A549 (cell line): ENCODE results near the gene LPCAT1. TPM values are rescaled to one million over a fixed set of nuclear protein-coding genes. Genes with fewer than 3 reads are reported as not detected.

Experiments used
- ATAC-seq, 2 experiments: fragments of 200-7000 bp in 1 of 2; fragments of >200 bp in 1 of 2; cut with Nextera tagmentation in 1 of 2; cut with Tn5 transposase in 1 of 2; 3 replicates each; pipeline versions ENCODE4 v1.8.0 to v1.9.1; 2018 to 2020; ENCODE audit warnings: mild to moderate bottlenecking in 1 of 2, moderate library complexity in 1 of 2
- CTCF ChIA-PET: fragments of 300-600 bp; sonication (Branson Sonifier 250); formaldehyde crosslinking; extraction: SDS; loops from one replicate; lab custom pipeline; 2021; ENCODE audit warnings: antibody characterized with exemption, inconsistent platforms; lab: Yijun Ruan, JAX
- POLR2A ChIA-PET: fragments of 350-600 bp; formaldehyde crosslinking; extraction: SDS; loops from one replicate; lab custom pipeline; 2021; ENCODE audit warnings: antibody characterized with exemption, inconsistent platforms; lab: Yijun Ruan, JAX
- DNase-seq, 2 experiments: peaks; one replicate each; pipeline versions ENCODE4 v3.0.0 to v3.0.0-alpha.2; 2011 to 2016; ENCODE audit warnings: low read depth in 1 of 2, low spot score in 1 of 2
- FAIRE-seq: peaks from 2 replicates; lab custom pipeline; 2011; peaks lifted over from hg19 to GRCh38; lab: Jason Lieb, UNC
- H3K27ac ChIP-seq, 2 experiments: fragments of >200 bp; sonication (Bioruptor Twin); formaldehyde crosslinking; 3 replicates each; pipeline ENCODE4 v1.5.1; 2016 to 2017
- H3K4me1 ChIP-seq: fragments of >200 bp; sonication (Bioruptor Twin); formaldehyde crosslinking; 3 replicates; pipeline ENCODE4 v1.6.1; 2016
- H3K4me2 ChIP-seq: fragments of >200 bp; sonication (Bioruptor Twin); formaldehyde crosslinking; 3 replicates; pipeline ENCODE4 v1.6.1; 2016
- H3K4me3 ChIP-seq: fragments of >200 bp; sonication (Bioruptor Twin); formaldehyde crosslinking; 3 replicates; pipeline ENCODE4 v1.5.1; 2016
- H3K9me3 ChIP-seq: fragments of >200 bp; sonication (Bioruptor Twin); formaldehyde crosslinking; 3 replicates; pipeline ENCODE4 v1.6.1; 2016
- BHLHE40 ChIP-seq: IDR thresholded peaks from 2 replicates; pipeline ENCODE4 v1.6.1; 2012; ENCODE audit warnings: low read depth, low read length, inconsistent platforms
- CBX8 ChIP-seq: fragments of 200-600 bp; sonication (generic); IDR thresholded peaks from 2 replicates; pipeline ENCODE4 v1.6.1; 2016
- CHD2 ChIP-seq: fragments of 150-350 bp; IDR thresholded peaks from 2 replicates; pipeline ENCODE4 v1.6.1; 2014; ENCODE audit warnings: low read length; ENCODE audit not compliant: partially characterized antibody
- CHD4 ChIP-seq: fragments of 200-600 bp; sonication (generic); IDR thresholded peaks from 2 replicates; pipeline ENCODE4 v1.6.1; 2016; ENCODE audit warnings: antibody characterized with exemption, mild to moderate bottlenecking, borderline replicate concordance
- CTCF ChIP-seq: fragments of >200 bp; sonication (Bioruptor Twin); formaldehyde crosslinking; IDR thresholded peaks from 3 replicates; pipeline ENCODE4 v1.5.1; 2016
- EHF ChIP-seq: fragments of 250-450 bp; sonication (Bioruptor Pico); IDR thresholded peaks from 2 replicates; pipeline ENCODE4 v1.5.0; 2020; ENCODE audit warnings: mild to moderate bottlenecking
- FOSB ChIP-seq: fragments of 250-450 bp; sonication (Bioruptor Pico); IDR thresholded peaks from 2 replicates; pipeline ENCODE4 v1.5.0; 2020; ENCODE audit warnings: mild to moderate bottlenecking, moderate library complexity
- FOSL2 ChIP-seq, 2 experiments: fragments of 450-650 bp in 1 of 2; fragments of >200 bp in 1 of 2; sonication (Bioruptor Twin) in 1 of 2; formaldehyde crosslinking; IDR thresholded peaks; 2 replicates each; pipeline versions ENCODE4 v1.5.0 to v1.6.1; 2016 to 2020; ENCODE audit warnings: mild to moderate bottlenecking in 1 of 2, moderate library complexity in 1 of 2
- HMGXB4 ChIP-seq: fragments of 250-450 bp; sonication (Bioruptor Pico); IDR thresholded peaks from 2 replicates; pipeline ENCODE4 v1.5.0; 2021; ENCODE audit warnings: mild to moderate bottlenecking, moderate library complexity, borderline replicate concordance
- MAFK ChIP-seq: fragments of 450-650 bp; IDR thresholded peaks from 2 replicates; pipeline ENCODE4 v1.6.1; 2014; ENCODE audit not compliant: partially characterized antibody
- MAZ ChIP-seq: fragments of 150-350 bp; IDR thresholded peaks from 2 replicates; pipeline ENCODE4 v1.6.1; 2014; ENCODE audit warnings: antibody characterized with exemption, low read depth, low read length, borderline replicate concordance
- NFE2L2 ChIP-seq: fragments of 150-350 bp; conservative IDR thresholded peaks from 2 replicates; pipeline ENCODE4 v1.6.1; 2014; ENCODE audit warnings: low read length
- POLR2AphosphoS2 ChIP-seq: conservative IDR thresholded peaks from 2 replicates; pipeline ENCODE4 v1.6.1; 2012; ENCODE audit warnings: low read length, improper control_type of control experiment, inconsistent platforms
- REST ChIP-seq: fragments of 200-600 bp; sonication (generic); IDR thresholded peaks from 2 replicates; pipeline ENCODE4 v1.6.1; 2016; ENCODE audit warnings: antibody characterized with exemption, mild to moderate bottlenecking, moderate library complexity
- SREBF2 ChIP-seq: fragments of 450-650 bp; IDR thresholded peaks from 2 replicates; pipeline ENCODE4 v1.6.1; 2014; ENCODE audit warnings: mild to moderate bottlenecking, moderate library complexity
- TP53 ChIP-seq: fragments of 250-450 bp; sonication (Bioruptor Pico); IDR thresholded peaks from 2 replicates; pipeline ENCODE4 v1.5.0; 2021; ENCODE audit warnings: mild to moderate bottlenecking, moderate library complexity
- ZFP36 ChIP-seq: fragments of 450-650 bp; IDR thresholded peaks from 2 replicates; pipeline ENCODE4 v1.6.1; 2014; ENCODE audit warnings: borderline replicate concordance; ENCODE audit not compliant: partially characterized antibody
- WGBS: methylation state at CpG from one replicate; pipeline ENCODE4 v1.1.6; 2017; ENCODE audit errors: missing lambda C conversion rate; 5-methylcytosine and 5-hydroxymethylcytosine counted together
- polyA plus RNA-seq, 4 experiments: library from polyadenylated mRNA; depleted of rRNA in 3 of 4; stranded (reverse); fragments of >200 nt; fragmentation: RNase III in 1 of 4; extraction: RNeasy Plus Mini Kit Qiagen cat#74134 plus additional on column Dnase treatment in 1 of 4; gene quantifications; 2 replicates in 3 of 4; 3 replicates in 1 of 4; pipeline ENCODE4 v1.2.3, GENCODE V29; 2011 to 2017
- TF ChIP-seq, protein P1 (sequence below): IDR thresholded peaks from 2 replicates; pipeline ENCODE4 v1.6.1; 2012

The LPCAT1 gene
- polyA plus RNA-seq, 2 of the 4 experiments (the other 2 are of a cell fraction) = 22.9 to 74.9 TPM

GRCh38 chr5:1479066-1479465, 44.7 kb downstream of the LPCAT1 start:
- Histone ChIP-seq H3K9me3 (no peaks in the 10 kb centered on the region), H3K4me1 (peaks cover 21% of the 10 kb centered on the region), H3K27ac (peak overlapping the region in 1 of 2 experiments; percentile 57; a peak in 2 of 6 replicates)
- DNase-seq (no peak), FAIRE-seq (no peak)
- no peak for TF ChIP-seq HMGXB4 (CRISPR knock-in tag)
- no peak for TF ChIP-seq CHD4
- TF ChIP-seq, protein P1, sequence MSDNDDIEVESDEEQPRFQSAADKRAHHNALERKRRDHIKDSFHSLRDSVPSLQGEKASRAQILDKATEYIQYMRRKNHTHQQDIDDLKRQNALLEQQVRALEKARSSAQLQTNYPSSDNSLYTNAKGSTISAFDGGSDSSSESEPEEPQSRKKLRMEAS = no peak
- TF ChIP-seq MAZ = no peak
- no peak for TF ChIP-seq CBX8
- TF ChIP-seq EHF = no peak
- TF ChIP-seq SREBF2 = no peak
- no peak for TF ChIP-seq FOSB (CRISPR knock-in tag)
- TF ChIP-seq BHLHE40 = no peak
- TF ChIP-seq ZFP36 = no peak
- no peak for TF ChIP-seq NFE2L2
- no peak for TF ChIP-seq FOSL2 (IDR thresholded peaks at IDR 0.05)
- no peak for TF ChIP-seq FOSL2 (CRISPR knock-in tag; IDR thresholded peaks at IDR 0.05)
- TF ChIP-seq, all 56 proteins: peak for 0
- WGBS = 76% methylated on average over 7 of the region's 7 CpGs
- no peak overlapping the region for H3K4me3 ChIP-seq
- no peak for ATAC-seq
- CTCF ChIA-PET = interaction anchor here (0.6 to 3.3 kb wide), 22 partner anchors 9 to 311 kb away, joined by 3 to 23 read pairs (median 4); no protein-coding TSS in a partner anchor
- POLR2A ChIA-PET = no interaction called here
- no peak overlapping the region for H3K4me2 ChIP-seq

GRCh38 chr5:1478271-1479035, 45.3 kb downstream of the LPCAT1 start:
- ATAC-seq (no peak), DNase-seq (no peak)
- Histone ChIP-seq H3K4me2 (no peak overlapping the region), H3K9me3 (no peaks in the 10 kb centered on the region), H3K27ac (no peak overlapping the region), H3K4me3 (no peak overlapping the region), H3K4me1 (peaks cover 21% of the 10 kb centered on the region)
- WGBS = 86% methylated on average over 13 of the region's 13 CpGs
- CTCF ChIA-PET = interaction anchor here (0.6 to 3.3 kb wide), 15 partner anchors 8 to 161 kb away, joined by 3 to 23 read pairs (median 4); no protein-coding TSS in a partner anchor
- TF ChIP-seq REST = no peak
- TF ChIP-seq MAFK = no peak
- TF ChIP-seq CTCF = no peak
- TF ChIP-seq TP53 (CRISPR knock-in tag) = no peak
- TF ChIP-seq POLR2AphosphoS2 = no peak
- TF ChIP-seq CHD2 = no peak
- TF ChIP-seq, all 56 proteins: peak for 0
- FAIRE-seq = no peak
- POLR2A ChIA-PET = no interaction called here
